HepG2 (cell line): ENCODE results near the gene TBC1D1.

Experiments used
- CTCF ChIP-seq: sonication (generic); formaldehyde crosslinking; IDR thresholded peaks from 2 replicates; pipeline ENCODE4 v1.5.0; 2020; ENCODE audit warnings: mild to moderate bottlenecking, missing genetic modification reagents, moderate library complexity
- FOXK2 ChIP-seq: fragments of 450-650 bp; IDR thresholded peaks from 2 replicates; pipeline ENCODE4 v1.6.1; 2016

GRCh38 chr4:37917388-37917787 lies 26.5 kb downstream of the TBC1D1 start:
- TF ChIP-seq FOXK2 (no peak), CTCF (CRISPR knock-in tag) (no peak)
